SK-N-SH (cell line): ENCODE measurements around the gene MC2R. TPM values are rescaled to one million over a fixed set of nuclear protein-coding genes. Genes with fewer than 3 reads are reported as not detected.

ENCODE experiments used
- CTCF ChIA-PET: fragments of 300-600, 350-600 bp; formaldehyde crosslinking; extraction: SDS; loops from one replicate; lab custom pipeline; 2021; lab: Yijun Ruan, JAX
- POLR2A ChIA-PET: fragments of 350-600 bp; sonication (Branson Sonifier 250); formaldehyde crosslinking; extraction: SDS; loops from one replicate; lab custom pipeline; 2020; ENCODE audit warnings: antibody characterized with exemption, inconsistent platforms; lab: Yijun Ruan, JAX
- DNase-seq: peaks from one replicate; pipeline ENCODE4 v3.0.0; 2012
- H2AFZ ChIP-seq: fragments of 200-600 bp; sonication (generic); 2 replicates; pipeline ENCODE4 v1.8.1; 2016; ENCODE audit warnings: antibody characterized with exemption, mild to moderate bottlenecking, low read depth
- H3F3A ChIP-seq: fragments of 200-600 bp; sonication (generic); replicated peaks from 2 replicates; pipeline ENCODE3; 2016; ENCODE audit warnings: antibody characterized with exemption, mild to moderate bottlenecking; ENCODE audit not compliant: insufficient read depth
- H3K27ac ChIP-seq, 2 experiments: fragments of 200-500 bp in 1 of 2; fragments of 200-600 bp in 1 of 2; sonication (Bioruptor generic) in 1 of 2; sonication (generic), shearing (Covaris generic) in 1 of 2; 2 replicates each; pipeline versions ENCODE4 v1.5.1 to v1.6.1; 2014 to 2016; ENCODE audit warnings: low read depth in 2 of 2, inconsistent platforms in 1 of 2, low read length in 1 of 2, mild to moderate bottlenecking in 1 of 2, mixed read lengths in 1 of 2
- H3K27me3 ChIP-seq: fragments of 200-600 bp; sonication (generic), shearing (Covaris generic); 2 replicates; pipeline ENCODE4 v1.6.1; 2016; ENCODE audit warnings: mixed run types; ENCODE audit not compliant: insufficient read depth
- H3K36me3 ChIP-seq, 2 experiments: fragments of 200-500 bp in 1 of 2; fragments of 200-600 bp in 1 of 2; sonication (Bioruptor generic) in 1 of 2; sonication (generic) in 1 of 2; replicated peaks in 1 of 2; 2 replicates each; pipeline versions ENCODE3 to v1.5.1; 2014 to 2016; ENCODE audit warnings: low read length in 1 of 2, mild to moderate bottlenecking in 1 of 2; ENCODE audit not compliant: insufficient read depth in 2 of 2, control insufficient read depth in 1 of 2
- H3K4me1 ChIP-seq, 2 experiments: fragments of 200-500 bp in 1 of 2; fragments of 200-600 bp in 1 of 2; sonication (Bioruptor generic) in 1 of 2; sonication (generic), shearing (Covaris generic) in 1 of 2; 2 replicates each; pipeline versions ENCODE4 v1.5.1 to v1.6.1; 2014 to 2016; ENCODE audit warnings: low read depth in 1 of 2, low read length in 1 of 2, mixed run types in 1 of 2; ENCODE audit not compliant: insufficient read depth in 2 of 2, control insufficient read depth in 1 of 2
- H3K4me2 ChIP-seq: fragments of 200-600 bp; sonication (generic), shearing (Covaris generic); 2 replicates; pipeline ENCODE4 v1.6.1; 2017; ENCODE audit warnings: mixed run types
- H3K4me3 ChIP-seq, 2 experiments: fragments of 200-500 bp in 1 of 2; fragments of 200-600 bp in 1 of 2; sonication (Bioruptor generic) in 1 of 2; sonication (generic), shearing (Covaris generic) in 1 of 2; 2 replicates each; pipeline versions ENCODE4 v1.5.1 to v1.8.1; 2014 to 2016; ENCODE audit warnings: low read depth in 2 of 2, inconsistent platforms in 1 of 2, low read length in 1 of 2, mild to moderate bottlenecking in 1 of 2, mixed read lengths in 1 of 2, moderate library complexity in 1 of 2
- H3K79me2 ChIP-seq: fragments of 200-600 bp; sonication (generic); 2 replicates; pipeline ENCODE4 v1.8.1; 2017; ENCODE audit warnings: mild to moderate bottlenecking; ENCODE audit not compliant: insufficient read depth
- H3K9ac ChIP-seq: fragments of 200-600 bp; sonication (generic); 2 replicates; pipeline ENCODE4 v1.6.1; 2017; ENCODE audit warnings: mixed run types
- H3K9me2 ChIP-seq: fragments of 200-600 bp; sonication (generic); 2 replicates; pipeline ENCODE4 v1.6.1; 2017; ENCODE audit warnings: mixed run types
- H3K9me3 ChIP-seq: fragments of 200-600 bp; sonication (generic); 2 replicates; pipeline ENCODE4 v1.6.1; 2017; ENCODE audit warnings: mixed run types, mild to moderate bottlenecking, moderate library complexity
- H4K20me1 ChIP-seq: fragments of 200-600 bp; sonication (generic); 2 replicates; pipeline ENCODE4 v1.6.1; 2017; ENCODE audit warnings: mild to moderate bottlenecking, mixed run types; ENCODE audit not compliant: insufficient read depth
- CHD2 ChIP-seq: fragments of 150-350 bp; IDR thresholded peaks from 2 replicates; pipeline ENCODE4 v1.6.1; 2018; ENCODE audit warnings: low read length; ENCODE audit not compliant: partially characterized antibody
- CTCF ChIP-seq: fragments of 200-600 bp; sonication (generic); IDR thresholded peaks from 2 replicates; pipeline ENCODE4 v1.6.1; 2017; ENCODE audit warnings: antibody characterized with exemption, mild to moderate bottlenecking, moderate library complexity
- EZH2phosphoT487 ChIP-seq: fragments of 200-600 bp; sonication (generic); IDR thresholded peaks from 2 replicates; pipeline ENCODE4 v1.6.1; 2017; ENCODE audit warnings: low read depth, mixed run types, mild to moderate bottlenecking, antibody characterized with exemption, moderate library complexity, borderline replicate concordance
- GATA2 ChIP-seq: sonication (generic); formaldehyde crosslinking; IDR thresholded peaks from 2 replicates; pipeline ENCODE4 v1.5.0; 2020; ENCODE audit warnings: mild to moderate bottlenecking, missing genetic modification reagents
- MAX ChIP-seq: IDR thresholded peaks from 2 replicates; pipeline ENCODE4 v1.4.0; 2012; ENCODE audit warnings: low read depth
- MEF2A ChIP-seq: IDR thresholded peaks from 2 replicates; pipeline ENCODE4 v1.4.0; 2012; ENCODE audit warnings: low read depth, borderline replicate concordance
- POLR2AphosphoS5 ChIP-seq: IDR thresholded peaks from 2 replicates; pipeline ENCODE4 v1.6.1; 2012; ENCODE audit warnings: low read depth, low read length
- RAD21 ChIP-seq: IDR thresholded peaks from 2 replicates; pipeline ENCODE4 v1.6.1; 2012; ENCODE audit warnings: mild to moderate bottlenecking, low read length
- RXRA ChIP-seq: IDR thresholded peaks from 2 replicates; pipeline ENCODE4 v1.4.0; 2012; ENCODE audit warnings: low read depth, mild to moderate bottlenecking, borderline replicate concordance
- SIN3A ChIP-seq: IDR thresholded peaks from 2 replicates; pipeline ENCODE4 v1.6.1; 2012; ENCODE audit warnings: low read depth, mild to moderate bottlenecking, low read length, moderate library complexity, borderline replicate concordance
- SMC3 ChIP-seq: IDR thresholded peaks from 2 replicates; pipeline ENCODE4 v1.6.1; 2012; ENCODE audit warnings: low read depth, low read length, improper control_type of control experiment
- TCF12 ChIP-seq: IDR thresholded peaks from 2 replicates; pipeline ENCODE4 v1.4.0; 2012
- USF2 ChIP-seq: fragments of 150-350 bp; IDR thresholded peaks from 2 replicates; pipeline ENCODE4 v1.6.1; 2017; ENCODE audit warnings: antibody characterized with exemption, low read length, low read depth, borderline replicate concordance
- YY1 ChIP-seq: IDR thresholded peaks from 2 replicates; pipeline ENCODE4 v1.4.0; 2012; ENCODE audit warnings: low read depth, mild to moderate bottlenecking
- WGBS: methylation state at CpG from one replicate; pipeline ENCODE4 v1.1.6; 2017; ENCODE audit warnings: low lambda C conversion rate; 5-methylcytosine and 5-hydroxymethylcytosine counted together
- polyA plus RNA-seq, 3 experiments: library from polyadenylated mRNA; depleted of rRNA; stranded (reverse); fragments of >200 nt; gene quantifications; 2 replicates each; pipeline ENCODE4 v1.2.3, GENCODE V29; 2012
- TF ChIP-seq, protein P1 (sequence below): IDR thresholded peaks from 2 replicates; pipeline ENCODE4 v1.4.0; 2012; ENCODE audit warnings: low read depth, borderline replicate concordance
- TF ChIP-seq, protein P2 (sequence below): fragments of 150-350 bp; IDR thresholded peaks from 2 replicates; pipeline ENCODE4 v1.6.1; 2016; ENCODE audit warnings: mild to moderate bottlenecking, low read depth, low read length

MC2R gene
- polyA plus RNA-seq, 1 of the 3 experiments (the other 2 are of a cell fraction) = not detected

- no peaks in the 10 kb centered on the region for H3K9me3 ChIP-seq
- H3K4me1 ChIP-seq = no peaks in the 10 kb centered on the region
- no peaks in the 10 kb centered on the region for H4K20me1 ChIP-seq
- H2AFZ ChIP-seq = no peak overlapping the region
- H3F3A ChIP-seq = peaks cover 5% of the 10 kb centered on the region
- no peaks in the 10 kb centered on the region for H3K9me2 ChIP-seq
- no peak for DNase-seq
- 26% methylated on average over 5 of the region's 5 CpGs for WGBS
- no peaks in the 10 kb centered on the region for H3K79me2 ChIP-seq
- ChIA-PET CTCF (no interaction called here), POLR2A (no interaction called here)
- H3K4me2 ChIP-seq = no peak overlapping the region
- TF ChIP-seq, protein P1, sequence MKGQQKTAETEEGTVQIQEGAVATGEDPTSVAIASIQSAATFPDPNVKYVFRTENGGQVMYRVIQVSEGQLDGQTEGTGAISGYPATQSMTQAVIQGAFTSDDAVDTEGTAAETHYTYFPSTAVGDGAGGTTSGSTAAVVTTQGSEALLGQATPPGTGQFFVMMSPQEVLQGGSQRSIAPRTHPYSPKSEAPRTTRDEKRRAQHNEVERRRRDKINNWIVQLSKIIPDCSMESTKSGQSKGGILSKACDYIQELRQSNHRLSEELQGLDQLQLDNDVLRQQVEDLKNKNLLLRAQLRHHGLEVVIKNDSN = no peak
- TF ChIP-seq CHD2 = no peak
- no peak for TF ChIP-seq EZH2phosphoT487
- TF ChIP-seq SMC3 = no peak
- TF ChIP-seq TCF12 = no peak
- TF ChIP-seq RAD21 = no peak
- TF ChIP-seq MEF2A = no peak
- TF ChIP-seq CTCF = no peak
- no peak for TF ChIP-seq RXRA
- no peak for TF ChIP-seq USF2
- no peak for TF ChIP-seq SIN3A
- TF ChIP-seq MAX = no peak
- no peak for TF ChIP-seq POLR2AphosphoS5
- TF ChIP-seq GATA2 (CRISPR knock-in tag) = no peak
- no peak for TF ChIP-seq YY1
- TF ChIP-seq, protein P2, sequence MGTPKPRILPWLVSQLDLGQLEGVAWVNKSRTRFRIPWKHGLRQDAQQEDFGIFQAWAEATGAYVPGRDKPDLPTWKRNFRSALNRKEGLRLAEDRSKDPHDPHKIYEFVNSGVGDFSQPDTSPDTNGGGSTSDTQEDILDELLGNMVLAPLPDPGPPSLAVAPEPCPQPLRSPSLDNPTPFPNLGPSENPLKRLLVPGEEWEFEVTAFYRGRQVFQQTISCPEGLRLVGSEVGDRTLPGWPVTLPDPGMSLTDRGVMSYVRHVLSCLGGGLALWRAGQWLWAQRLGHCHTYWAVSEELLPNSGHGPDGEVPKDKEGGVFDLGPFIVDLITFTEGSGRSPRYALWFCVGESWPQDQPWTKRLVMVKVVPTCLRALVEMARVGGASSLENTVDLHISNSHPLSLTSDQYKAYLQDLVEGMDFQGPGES = no peak
- H3K36me3 ChIP-seq = no peaks in the 10 kb centered on the region
- H3K27me3 ChIP-seq = no peaks in the 10 kb centered on the region; the same call in 1 of the 2 replicates
- no peak overlapping the region for H3K4me3 ChIP-seq
- H3K27ac ChIP-seq = no peak overlapping the region
- H3K9ac ChIP-seq = no peak overlapping the region
Observed at GRCh38 chr18:13894531-13894930, 20.8 kb downstream of the MC2R start.
